Measurements from ENCODE around the gene ITPR2. TPM values are rescaled to one million over a fixed set of nuclear protein-coding genes. Genes with fewer than 3 reads are reported as not detected.

ITPR2 gene
- polyA plus RNA-seq, 1 of the 3 experiments (the other 2 are of a cell fraction), result 2.3 TPM

GRCh38 chr12:26813812-26814211 is 19.2 kb downstream of the ITPR2 start:
- ChIA-PET CTCF (interaction anchor here (1.6 kb wide), 1 partner anchor 9 kb away, joined by 4 read pairs; no protein-coding TSS in a partner anchor), POLR2A (no interaction called here)
- Histone ChIP-seq H2AFZ (ENCODE audit: low read depth) (no peak overlapping the region), H3K9ac (no peak overlapping the region), H3K36me3 (replicated peaks in 1 of 2; ENCODE audit: control insufficient read depth in 1 of 2, insufficient read depth in 2 of 2, low read length in 1 of 2) (peaks cover 0 to 3% of the 10 kb centered on the region in 2 experiments), H3K4me3 (ENCODE audit: low read depth in 2 of 2, low read length in 1 of 2) (no peak overlapping the region), H3K79me2 (ENCODE audit: insufficient read depth) (peaks cover 8% of the 10 kb centered on the region; the same call in 1 of the 2 replicates), H3K9me2 (no peaks in the 10 kb centered on the region), H4K20me1 (ENCODE audit: insufficient read depth) (no peaks in the 10 kb centered on the region), H3K9me3 (no peaks in the 10 kb centered on the region), H3K4me2 (no peak overlapping the region), H3F3A (replicated peaks; ENCODE audit: insufficient read depth) (peaks cover 18% of the 10 kb centered on the region), H3K4me1 (ENCODE audit: control insufficient read depth in 1 of 2, insufficient read depth in 2 of 2, low read depth in 1 of 2, low read length in 1 of 2) (peaks cover 2 to 13% of the 10 kb centered on the region in 2 experiments; a peak in 3 of 4 replicates), H3K27me3 (ENCODE audit: insufficient read depth) (no peaks in the 10 kb centered on the region), H3K27ac (ENCODE audit: low read depth in 2 of 2, low read length in 1 of 2) (no peak overlapping the region)
- no peak for DNase-seq
- WGBS (ENCODE audit: low lambda C conversion rate), result 79% methylated on average over 7 of the region's 7 CpGs
- TF ChIP-seq EP300 (IDR thresholded peaks at IDR 0.05; ENCODE audit: borderline replicate concordance in 1 of 2, low read depth in 1 of 2, low read length in 1 of 2), result no peak
- no peak for TF ChIP-seq CTCF (IDR thresholded peaks at IDR 0.05)
- no peak for TF ChIP-seq GATA2 (CRISPR knock-in tag; IDR thresholded peaks at IDR 0.05)
- TF ChIP-seq MAX (IDR thresholded peaks at IDR 0.05; ENCODE audit: low read depth), result no peak
- no peak for TF ChIP-seq RCOR1 (IDR thresholded peaks at IDR 0.05; ENCODE audit: low read length)
- no peak for TF ChIP-seq SIN3A (IDR thresholded peaks at IDR 0.05; ENCODE audit: borderline replicate concordance, low read depth, low read length)
- no peak for TF ChIP-seq TAF1 (IDR thresholded peaks at IDR 0.05; ENCODE audit: borderline replicate concordance, low read depth, low read length)
- TF ChIP-seq POLR2AphosphoS5 (IDR thresholded peaks at IDR 0.05; ENCODE audit: low read depth, low read length), result no peak
- TF ChIP-seq RXRA (IDR thresholded peaks at IDR 0.05; ENCODE audit: borderline replicate concordance, low read depth), result no peak
- no peak for TF ChIP-seq NFIC (IDR thresholded peaks at IDR 0.05; ENCODE audit: borderline replicate concordance)
- TF ChIP-seq PBX3 (IDR thresholded peaks at IDR 0.05), result no peak
- no peak for TF ChIP-seq USF2 (IDR thresholded peaks at IDR 0.05; ENCODE audit: borderline replicate concordance, low read depth, low read length)
- no peak for TF ChIP-seq USF1 (IDR thresholded peaks at IDR 0.05; ENCODE audit: borderline replicate concordance, low read depth)
- TF ChIP-seq JUND (IDR thresholded peaks at IDR 0.05), result no peak
- no peak for TF ChIP-seq FOXM1 (IDR thresholded peaks at IDR 0.05; ENCODE audit: low read depth)
- TF ChIP-seq MEF2A (IDR thresholded peaks at IDR 0.05; ENCODE audit: borderline replicate concordance, low read depth), result no peak
- TF ChIP-seq NRF1 (IDR thresholded peaks at IDR 0.05; ENCODE audit: low read depth, low read length), result no peak
